ENCODE results near the gene MTHFSD. TPM values are rescaled to one million over a fixed set of nuclear protein-coding genes. Genes with fewer than 3 reads are reported as not detected.
A peak's percentile ranks its signal among the peaks of the same experiment; 100 is the strongest.

MTHFSD gene
- total and polyA plus RNA-seq, 2 donors (not counting 3 experiments of a cell fraction or from before 2014, with no cell fraction given): 16.7 to 21.1 TPM

GRCh38 chr16:86572041-86572521, 17.0 kb upstream of the MTHFSD start:
- ChIA-PET POLR2A (no interaction called here), CTCF (interaction anchor here (1.2 to 3.4 kb wide), 3 partner anchors 161 to 302 kb away, joined by 3 to 39 read pairs (median 4); no protein-coding TSS in a partner anchor)
- H4K20me1 ChIP-seq (replicated peaks; ENCODE audit: control insufficient read depth, extremely low read depth, insufficient read depth, low read length): no peaks in the 10 kb centered on the region
- peaks cover 45% of the 10 kb centered on the region for H3K4me1 ChIP-seq (ENCODE audit: control insufficient read depth, extremely low read depth, insufficient read depth, low read length)
- H3K27ac ChIP-seq (ENCODE audit: insufficient read depth, low read depth, low read length): peak overlapping the region; percentile 78
- H3K27me3 ChIP-seq (ENCODE audit: control insufficient read depth in 2 of 2, insufficient read depth in 2 of 2, low read length in 2 of 2): no peaks in the 10 kb centered on the region
- peak overlapping the region in 2 of 3 experiments; percentile 94 to 99 for H3K4me3 ChIP-seq (replicated peaks in 1 of 3; ENCODE audit: insufficient read depth in 1 of 3, low read depth in 1 of 3, low read length in 3 of 3)
- intact Hi-C loops (cut with micrococcal nuclease) (loop anchor here (1.0 kb wide), 1 partner anchor 169 kb away; no protein-coding TSS in a partner anchor), dilution Hi-C loops (cut with MboI; ENCODE audit: extremely low pct_ligation_motif_present, low sequenced_read_pairs) (no loop called here)
- FAIRE-seq: peak; percentile 86
- no TSS peak for BruUV-seq (replicated peaks)
- H2AFZ ChIP-seq (ENCODE audit: low read depth, low read length): no peak overlapping the region
- H3K9me3 ChIP-seq (replicated peaks; ENCODE audit: control insufficient read depth, insufficient read depth, low read length): no peaks in the 10 kb centered on the region
- H3K9me1 ChIP-seq (replicated peaks; ENCODE audit: control insufficient read depth, extremely low read depth, insufficient read depth, low read length): no peaks in the 10 kb centered on the region
- TF ChIP-seq POLR2A (IDR thresholded peaks at IDR 0.05; ENCODE audit: low read depth, low read length) (no peak), POLR2AphosphoS5 (IDR thresholded peaks at IDR 0.05; ENCODE audit: insufficient read depth, low read depth, low read length) (peak; percentile 62), EZH2 (IDR thresholded peaks at IDR 0.05; ENCODE audit: borderline replicate concordance, low read depth, low read length, severe bottlenecking) (no peak)
- peak overlapping the region; percentile 76 for H3K4me2 ChIP-seq (ENCODE audit: insufficient read depth, low read length)
- peaks cover 5 to 10% of the 10 kb centered on the region in 2 experiments for H3K36me3 ChIP-seq (ENCODE audit: control insufficient read depth in 2 of 2, extremely low read depth in 1 of 2, insufficient read depth in 2 of 2, low read length in 2 of 2)
- peak overlapping the region; percentile 86 for H3K9ac ChIP-seq (replicated peaks; ENCODE audit: extremely low read depth, insufficient read depth, low read length)
- peaks cover 93% of the 10 kb centered on the region for H3K79me2 ChIP-seq (ENCODE audit: control insufficient read depth, insufficient read depth, low read length)
- peak; percentile 58 for DNase-seq (ENCODE audit: low read depth, low spot score)

DNA sequence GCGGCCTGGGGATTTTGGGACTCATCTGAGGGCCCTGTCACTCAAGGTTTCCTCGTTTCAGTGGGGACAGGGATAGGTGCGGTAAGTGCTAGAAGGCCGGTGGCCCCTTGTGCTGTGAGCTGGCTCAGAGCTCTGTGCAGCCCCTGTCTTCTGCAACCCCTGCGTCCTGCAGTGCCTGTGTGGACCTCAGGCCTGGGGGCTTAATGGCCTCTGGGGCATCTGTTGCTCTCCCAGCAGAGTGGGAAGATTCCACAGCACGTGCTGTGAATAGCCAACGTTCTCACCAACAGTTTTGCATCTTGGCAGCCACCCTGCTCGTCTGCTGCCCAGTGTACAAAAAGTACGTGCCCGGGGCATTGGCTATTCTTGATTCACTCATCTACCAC, 16.5 kb upstream of the MTHFSD start:
- dilution Hi-C loops (cut with MboI; ENCODE audit: extremely low pct_ligation_motif_present, low sequenced_read_pairs) (no loop called here), intact Hi-C loops (cut with micrococcal nuclease) (loop anchor here (1.0 to 2.0 kb wide), 2 partner anchors 93 to 109 kb away; no protein-coding TSS in a partner anchor)
- Histone ChIP-seq H3K27me3 (ENCODE audit: control insufficient read depth in 2 of 2, insufficient read depth in 2 of 2, low read length in 2 of 2) (no peaks in the 10 kb centered on the region), H4K20me1 (replicated peaks; ENCODE audit: control insufficient read depth, extremely low read depth, insufficient read depth, low read length) (no peaks in the 10 kb centered on the region), H3K79me2 (ENCODE audit: control insufficient read depth, insufficient read depth, low read length) (peaks cover 92% of the 10 kb centered on the region), H3K4me3 (replicated peaks in 1 of 3; ENCODE audit: insufficient read depth in 1 of 3, low read depth in 1 of 3, low read length in 3 of 3) (peak overlapping the region; percentile 88 to 99 (median 94)), H3K9me3 (replicated peaks; ENCODE audit: control insufficient read depth, insufficient read depth, low read length) (no peaks in the 10 kb centered on the region), H2AFZ (ENCODE audit: low read depth, low read length) (no peak overlapping the region), H3K9me1 (replicated peaks; ENCODE audit: control insufficient read depth, extremely low read depth, insufficient read depth, low read length) (no peaks in the 10 kb centered on the region), H3K4me2 (ENCODE audit: insufficient read depth, low read length) (peak overlapping the region; percentile 76), H3K27ac (ENCODE audit: insufficient read depth, low read depth, low read length) (peak overlapping the region; percentile 78), H3K36me3 (ENCODE audit: control insufficient read depth in 2 of 2, extremely low read depth in 1 of 2, insufficient read depth in 2 of 2, low read length in 2 of 2) (peaks cover 5 to 10% of the 10 kb centered on the region in 2 experiments), H3K9ac (replicated peaks; ENCODE audit: extremely low read depth, insufficient read depth, low read length) (peak overlapping the region; percentile 86), H3K4me1 (ENCODE audit: control insufficient read depth, extremely low read depth, insufficient read depth, low read length) (peaks cover 40% of the 10 kb centered on the region)
- no peak for TF ChIP-seq MAX (IDR thresholded peaks at IDR 0.05; ENCODE audit: insufficient read depth, insufficient read length)
- no peak for TF ChIP-seq GATA2 (IDR thresholded peaks at IDR 0.05; ENCODE audit: insufficient read depth, insufficient read length, low read depth, low read length)
- no peak for TF ChIP-seq MYC (IDR thresholded peaks at IDR 0.05; ENCODE audit: low read depth, low read length)
- no peak for TF ChIP-seq POLR2AphosphoS5 (IDR thresholded peaks at IDR 0.05; ENCODE audit: insufficient read depth, low read depth, low read length)
- TF ChIP-seq EZH2 (IDR thresholded peaks at IDR 0.05; ENCODE audit: borderline replicate concordance, low read depth, low read length, severe bottlenecking): no peak
- TF ChIP-seq CTCF (IDR thresholded peaks at IDR 0.05; ENCODE audit: extremely low read depth in 1 of 2, insufficient read depth in 1 of 2, low read depth in 1 of 2, low read length in 2 of 2): no peak
- TF ChIP-seq FOS (IDR thresholded peaks at IDR 0.05; ENCODE audit: borderline replicate concordance, insufficient read depth, low read length): no peak
- TF ChIP-seq JUN (IDR thresholded peaks at IDR 0.05; ENCODE audit: borderline replicate concordance, insufficient read depth, insufficient read length, low read depth): no peak
- no peak for TF ChIP-seq POLR2A (IDR thresholded peaks at IDR 0.05; ENCODE audit: low read depth, low read length)
- DNase-seq (ENCODE audit: low read depth, low spot score) (peak; percentile 55), FAIRE-seq (peak; percentile 52)
- CTCF ChIA-PET: interaction anchor here (1.0 to 10.4 kb wide), 8 partner anchors 161 to 726 kb away, joined by 3 to 283 read pairs (median 6); no protein-coding TSS in a partner anchor
- POLR2A ChIA-PET: no interaction called here
- no TSS peak for BruUV-seq (replicated peaks)
